OCI-LY7 (cell line): ENCODE data around the gene ZMIZ1. TPM values are rescaled to one million over a fixed set of nuclear protein-coding genes. Genes with fewer than 3 reads are reported as not detected.

Source experiments
- BruUV-seq: library from RNA; stranded (reverse); fragments of 400-500 nt; replicated peaks from 2 replicates; lab custom pipeline; 2021; lab: Mats Ljungman, UMichigan
- CTCF ChIA-PET: fragments of 300-600 bp; sonication (Branson Sonifier 250); formaldehyde crosslinking; loops from one replicate; lab custom pipeline; 2022; ENCODE audit warnings: antibody characterized with exemption; ENCODE audit not compliant: unreplicated experiment; lab: Charles Lee
- POLR2A ChIA-PET: fragments of 300-600 bp; sonication (Branson Sonifier 250); formaldehyde crosslinking; loops from one replicate; lab custom pipeline; 2022; ENCODE audit warnings: antibody characterized with exemption; lab: Charles Lee
- DNase-seq: peaks from one replicate; pipeline ENCODE4 v3.0.0-alpha.2; 2015; ENCODE audit warnings: low spot score
- H2AFZ ChIP-seq: fragments of 200-600 bp; sonication (generic), shearing (Covaris generic); 2 replicates; pipeline ENCODE4 v1.6.1; 2014; ENCODE audit warnings: mild to moderate bottlenecking, antibody characterized with exemption, low read length, moderate library complexity
- H3K27ac ChIP-seq: fragments of 200-600 bp; sonication (generic); 2 replicates; pipeline ENCODE4 v1.5.1; 2014; ENCODE audit warnings: mixed run types, low read depth, mild to moderate bottlenecking, moderate library complexity, low read length, inconsistent platforms; ENCODE audit not compliant: poor library complexity, severe bottlenecking
- H3K36me3 ChIP-seq: fragments of 200-600 bp; sonication (generic); 2 replicates; pipeline ENCODE4 v1.6.1; 2014; ENCODE audit warnings: mild to moderate bottlenecking, antibody characterized with exemption, low read length, moderate library complexity, mixed read lengths; ENCODE audit not compliant: insufficient read depth
- H3K4me1 ChIP-seq: fragments of 200-600 bp; sonication (generic); 2 replicates; pipeline ENCODE4 v1.5.1; 2014; ENCODE audit warnings: mild to moderate bottlenecking, low read length; ENCODE audit not compliant: insufficient read depth, poor library complexity, severe bottlenecking
- H3K4me2 ChIP-seq: fragments of 200-600 bp; sonication (generic); 2 replicates; pipeline ENCODE4 v1.6.1; 2014; ENCODE audit warnings: mild to moderate bottlenecking, low read length
- H3K4me3 ChIP-seq: fragments of 200-600 bp; sonication (generic); 2 replicates; pipeline ENCODE4 v1.5.1; 2014; ENCODE audit warnings: mild to moderate bottlenecking, low read depth, low read length; ENCODE audit not compliant: poor library complexity, severe bottlenecking
- H3K79me2 ChIP-seq: fragments of 200-600 bp; sonication (generic); 2 replicates; pipeline ENCODE4 v1.6.1; 2016; ENCODE audit warnings: low read depth, mild to moderate bottlenecking, low read length, moderate library complexity, mixed read lengths; ENCODE audit not compliant: insufficient read depth
- H3K9me2 ChIP-seq: fragments of 200-600 bp; sonication (generic); 2 replicates; pipeline ENCODE4 v1.6.1; 2016; ENCODE audit warnings: mild to moderate bottlenecking, low read length, mixed read lengths; ENCODE audit not compliant: insufficient read depth
- H3K9me3 ChIP-seq: fragments of 200-600 bp; sonication (generic); 2 replicates; pipeline ENCODE4 v1.6.1; 2014; ENCODE audit warnings: mild to moderate bottlenecking, mixed run types, low read length, mixed read lengths
- H4K20me1 ChIP-seq: fragments of 200-600 bp; sonication (generic); 2 replicates; pipeline ENCODE4 v1.6.1; 2014; ENCODE audit warnings: mild to moderate bottlenecking, antibody characterized with exemption, low read length, moderate library complexity, mixed read lengths; ENCODE audit not compliant: insufficient read depth
- CTCF ChIP-seq: fragments of 200-600 bp; sonication (generic); conservative IDR thresholded peaks from 2 replicates; pipeline ENCODE4 v1.5.1; 2014; ENCODE audit warnings: mild to moderate bottlenecking, antibody characterized with exemption, low read length, moderate library complexity, mixed read lengths
- EZH2phosphoT487 ChIP-seq: fragments of 200-600 bp; sonication (generic); IDR thresholded peaks from 2 replicates; pipeline ENCODE4 v1.6.1; 2018; ENCODE audit warnings: low read depth, borderline replicate concordance, mild to moderate bottlenecking, mixed run types, antibody characterized with exemption, low read length, moderate library complexity, mixed read lengths
- intact Hi-C: fragments of 100-400 bp; cut with micrococcal nuclease; formaldehyde crosslinking; loops from one replicate; pipeline ENCODE4 v1.10.0; 2022; ENCODE audit not compliant: unreplicated experiment
- total RNA-seq, 2 experiments: library from RNA; depleted of rRNA in 1 of 2; stranded (reverse); fragments of >200 nt in 1 of 2; shearing (Covaris generic) in 1 of 2; gene quantifications; 2 replicates each; pipeline ENCODE4 v1.2.3, GENCODE V29; 2014 to 2022

The ZMIZ1 gene
- total RNA-seq, 2 experiments from 2014 or later = 20.4 to 66.9 TPM

GRCh38 chr10:79073784-79074432 lies 5.1 kb downstream of the ZMIZ1 start:
- no peaks in the 10 kb centered on the region for H3K9me3 ChIP-seq
- no peak overlapping the region for H3K4me2 ChIP-seq
- ChIA-PET CTCF (no interaction called here), POLR2A (interaction anchor here (0.5 to 1.6 kb wide), 6 partner anchors 12 to 1391 kb away, joined by 3 to 5 read pairs (median 4); no protein-coding TSS in a partner anchor)
- no peak overlapping the region for H3K4me3 ChIP-seq
- no peaks in the 10 kb centered on the region for H3K36me3 ChIP-seq
- H3K79me2 ChIP-seq = no peaks in the 10 kb centered on the region
- no peak overlapping the region for H3K27ac ChIP-seq
- BruUV-seq = no TSS peak
- peaks cover 8% of the 10 kb centered on the region for H4K20me1 ChIP-seq
- peaks cover 26% of the 10 kb centered on the region for H3K4me1 ChIP-seq
- no peak overlapping the region for H2AFZ ChIP-seq
- no peaks in the 10 kb centered on the region for H3K9me2 ChIP-seq
- intact Hi-C loops = no loop called here
- no peak for DNase-seq
- TF ChIP-seq CTCF (no peak), EZH2phosphoT487 (no peak)

DNA sequence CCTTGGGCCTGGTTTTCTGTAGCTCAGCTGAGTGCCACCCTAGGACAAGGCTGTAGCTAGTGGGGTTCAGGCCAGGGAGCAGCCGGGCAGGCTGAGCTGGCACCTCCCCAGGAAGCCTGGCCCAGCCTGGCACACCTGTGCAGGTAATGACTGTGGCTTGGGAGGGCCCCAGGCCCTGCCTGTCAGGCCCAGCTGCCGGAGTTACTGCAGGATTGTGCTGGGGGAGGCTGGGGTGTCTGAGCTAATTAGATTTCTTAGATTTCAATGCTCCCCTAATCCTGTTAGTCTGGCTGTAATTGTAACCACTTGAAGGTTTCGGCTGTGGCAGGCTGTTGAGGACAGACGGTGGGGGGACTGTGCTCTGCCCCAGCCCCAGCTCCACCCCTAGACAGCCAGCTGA lies 6.0 kb downstream of the ZMIZ1 start:
- ChIA-PET POLR2A (interaction anchor here (0.5 to 1.6 kb wide), 6 partner anchors 12 to 1390 kb away, joined by 3 to 5 read pairs (median 4); no protein-coding TSS in a partner anchor), CTCF (interaction anchor here (0.7 to 0.9 kb wide), 2 partner anchors 9 to 57 kb away, joined by 3 to 4 read pairs; no protein-coding TSS in a partner anchor)
- Histone ChIP-seq H4K20me1 (peaks cover 11% of the 10 kb centered on the region), H3K27ac (no peak overlapping the region), H3K4me1 (peaks cover 34% of the 10 kb centered on the region), H3K4me3 (no peak overlapping the region), H3K9me2 (no peaks in the 10 kb centered on the region), H3K36me3 (no peaks in the 10 kb centered on the region), H2AFZ (no peak overlapping the region), H3K9me3 (no peaks in the 10 kb centered on the region), H3K79me2 (no peaks in the 10 kb centered on the region), H3K4me2 (no peak overlapping the region)
- intact Hi-C loops = no loop called here
- no TSS peak for BruUV-seq
- no peak for TF ChIP-seq EZH2phosphoT487
- TF ChIP-seq CTCF = no peak
- DNase-seq = no peak

DNA sequence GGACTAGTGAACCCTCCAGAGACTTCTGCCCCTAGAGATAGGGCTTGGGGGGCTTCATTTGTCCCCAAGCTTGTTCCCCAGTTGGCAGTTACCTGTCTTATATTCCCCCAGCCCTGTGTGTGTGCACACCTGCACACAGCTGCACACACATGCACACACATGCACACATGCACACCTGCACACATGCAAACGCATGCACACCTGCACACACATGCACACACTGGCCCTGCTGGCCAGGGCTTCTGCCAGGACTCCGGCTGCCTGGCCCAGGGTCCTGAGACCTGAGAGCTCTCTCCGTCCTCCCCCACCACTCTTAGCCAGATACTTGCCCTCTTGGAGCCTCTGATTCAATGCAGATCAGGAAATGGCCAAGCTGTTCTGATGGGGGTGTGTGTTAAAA lies 6.7 kb downstream of the ZMIZ1 start:
- H2AFZ ChIP-seq = no peak overlapping the region
- POLR2A ChIA-PET = interaction anchor here (0.6 to 1.6 kb wide), 5 partner anchors 7 to 39 kb away, joined by 3 to 5 read pairs (median 3); no protein-coding TSS in a partner anchor
- peaks cover 36% of the 10 kb centered on the region for H3K4me1 ChIP-seq
- H3K4me2 ChIP-seq = no peak overlapping the region
- H3K9me2 ChIP-seq = no peaks in the 10 kb centered on the region
- no peak for TF ChIP-seq EZH2phosphoT487
- no peak for TF ChIP-seq CTCF
- no TSS peak for BruUV-seq
- no peak overlapping the region for H3K4me3 ChIP-seq
- H3K79me2 ChIP-seq = no peaks in the 10 kb centered on the region
- H3K27ac ChIP-seq = no peak overlapping the region
- no peak for DNase-seq
- CTCF ChIA-PET = interaction anchor here (0.7 to 0.9 kb wide), 2 partner anchors 10 to 57 kb away, joined by 3 to 4 read pairs; no protein-coding TSS in a partner anchor
- intact Hi-C loops = no loop called here
- H3K9me3 ChIP-seq = no peaks in the 10 kb centered on the region
- H3K36me3 ChIP-seq = no peaks in the 10 kb centered on the region
- peaks cover 11% of the 10 kb centered on the region for H4K20me1 ChIP-seq
